Left ventricle myocardium inferior (tissue), 1 donor: ENCODE data around the gene NUCB1. TPM values are rescaled to one million over a fixed set of nuclear protein-coding genes. Genes with fewer than 3 reads are reported as not detected.
"Not testable (repeated sequence)": the region's sequence is repeated elsewhere in the genome, so short reads cannot be mapped to it uniquely, and the experiment has no call there.

ENCODE experiments used
- DNase-seq: peaks from one replicate; pipeline ENCODE4 v3.0.0-alpha.2; 2020
- H3K27ac ChIP-seq: fragments of 200-600 bp; replicated peaks from 2 replicates; pipeline ENCODE4 v1.8.0; 2021
- H3K27me3 ChIP-seq: fragments of 200-600 bp; 2 replicates; pipeline ENCODE4 v1.8.0; 2021; ENCODE audit warnings: low read depth
- H3K36me3 ChIP-seq: fragments of 200-600 bp; 2 replicates; pipeline ENCODE4 v1.8.0; 2021
- H3K4me1 ChIP-seq: fragments of 200-600 bp; 2 replicates; pipeline ENCODE4 v1.8.0; 2021
- H3K4me3 ChIP-seq: fragments of 200-600 bp; 2 replicates; pipeline ENCODE4 v1.8.0; 2021; ENCODE audit warnings: mild to moderate bottlenecking, moderate library complexity
- H3K9me3 ChIP-seq: fragments of 200-600 bp; replicated peaks from 2 replicates; pipeline ENCODE4 v1.8.0; 2021
- CTCF ChIP-seq: fragments of 200-600 bp; IDR thresholded peaks from 2 replicates; pipeline ENCODE4 v1.8.0; 2021; ENCODE audit warnings: antibody characterized with exemption, mild to moderate bottlenecking, borderline replicate concordance
- intact Hi-C: fragments of 100-400 bp; cut with micrococcal nuclease; formaldehyde crosslinking; loops from one replicate; pipeline ENCODE4 v1.11.0; 2022
- total RNA-seq: library from RNA; stranded (reverse); fragmentation: NEBNext Ultra II Directional; extraction: Animal tissue kit (Norgen Biotek cat#: 25700); gene quantifications from one replicate; pipeline ENCODE4 v1.2.1, GENCODE V29; 2021
- donor health status: DM: no; HTN: yes; CAD: no; lungs with severe emphysema.

NUCB1 gene
- total RNA-seq, 1 donor from 2014 or later = 221 TPM

- H3K4me1 ChIP-seq = peaks cover 46% of the 10 kb centered on the region
- H3K9me3 ChIP-seq = no peaks in the 10 kb centered on the region
- intact Hi-C loops = no loop called here
- peaks cover 8% of the 10 kb centered on the region for H3K36me3 ChIP-seq
- DNase-seq = no peak
- H3K27ac ChIP-seq = no peak overlapping the region
- no peak for TF ChIP-seq CTCF
- H3K4me3 ChIP-seq = no peak overlapping the region
- H3K27me3 ChIP-seq = no peaks in the 10 kb centered on the region
These were observed 2.9 kb upstream of the NUCB1 start for GRCh38 chr19:48897181-48897580.

DNA sequence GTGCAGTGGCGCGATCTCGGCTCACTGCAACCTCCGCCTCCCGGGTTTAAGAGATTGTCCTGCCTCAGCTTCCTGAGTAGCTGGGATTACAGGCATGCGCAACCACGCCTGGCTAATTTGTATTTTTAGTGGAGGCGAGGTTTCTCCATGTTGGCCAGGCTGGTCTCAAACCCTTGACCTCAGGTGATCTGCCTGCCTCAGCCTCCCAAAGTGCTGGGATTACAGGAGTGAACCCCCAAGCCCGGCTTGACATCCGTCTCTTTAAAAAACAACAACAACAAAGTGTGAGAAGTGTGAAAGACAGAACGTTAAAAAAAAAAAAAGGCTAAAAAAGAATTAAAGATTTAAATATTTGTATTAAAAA is 744 bp upstream of the NUCB1 start:
- H3K9me3 ChIP-seq, intact Hi-C loops, DNase-seq, H3K27me3 ChIP-seq: not testable (repeated sequence)
- Histone ChIP-seq H3K27ac (peak overlapping the region; percentile 95), H3K4me3 (peak overlapping the region; percentile 92), H3K36me3 (peaks cover 18% of the 10 kb centered on the region), H3K4me1 (peaks cover 55% of the 10 kb centered on the region)

DNA sequence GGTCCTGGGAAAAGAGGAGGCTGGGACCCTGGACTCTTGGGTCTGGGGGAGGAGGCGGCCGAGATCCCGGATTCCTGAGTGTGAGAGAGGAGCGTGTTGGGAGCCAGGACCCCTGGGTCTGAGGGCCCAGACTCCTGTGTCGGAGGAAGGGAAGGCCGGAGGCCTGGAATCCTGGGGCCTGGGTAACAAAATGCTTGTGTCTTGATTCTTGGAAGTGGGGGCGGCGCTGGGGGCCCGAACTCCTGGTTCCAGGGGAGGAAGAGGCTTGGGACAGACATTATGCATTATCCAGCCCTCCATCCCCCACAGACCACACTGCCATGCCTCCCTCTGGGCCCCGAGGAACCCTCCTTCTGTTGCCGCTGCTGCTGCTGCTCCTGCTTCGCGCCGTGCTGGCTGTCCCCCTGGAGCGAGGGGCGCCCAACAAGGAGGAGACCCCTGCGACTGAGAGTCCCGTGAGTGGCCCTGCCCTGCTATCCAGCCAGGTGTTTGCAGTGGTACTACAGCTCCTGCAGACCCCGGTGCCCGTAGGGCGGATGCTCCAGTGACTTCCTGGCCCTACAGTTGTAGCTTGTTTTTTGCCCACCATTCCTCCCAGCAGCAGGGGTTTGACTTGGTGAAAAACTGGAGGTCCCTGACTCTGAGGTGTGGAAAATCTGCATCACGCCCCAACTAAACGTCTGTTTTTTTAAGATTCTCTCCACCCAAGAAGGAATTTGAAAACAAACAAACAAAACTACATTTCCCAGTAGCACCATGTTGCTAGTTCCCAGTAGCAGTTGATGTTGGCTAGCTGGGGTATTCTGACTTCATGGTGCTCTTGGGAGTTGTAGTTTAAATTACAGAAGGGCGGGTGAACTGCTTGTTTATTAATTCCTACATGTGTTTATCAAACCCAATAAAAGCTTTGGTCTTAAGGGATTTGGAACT is 630 bp downstream of the NUCB1 start:
- H3K27ac ChIP-seq = peak overlapping the region; percentile 95
- peak overlapping the region; percentile 92 for H3K4me3 ChIP-seq
- no peak for DNase-seq
- H3K4me1 ChIP-seq = peaks cover 46% of the 10 kb centered on the region
- H3K27me3 ChIP-seq = no peaks in the 10 kb centered on the region
- intact Hi-C loops = loop anchor here (10.0 kb wide), 1 partner anchor 54 kb away; the partner anchor contains the start of gene BAX
- no peak for TF ChIP-seq CTCF
- H3K9me3 ChIP-seq = no peaks in the 10 kb centered on the region
- peaks cover 32% of the 10 kb centered on the region for H3K36me3 ChIP-seq

GRCh38 chr19:48902291-48902690 is 2.2 kb downstream of the NUCB1 start:
- H3K27me3 ChIP-seq, H3K9me3 ChIP-seq, H3K27ac ChIP-seq, DNase-seq: not testable (repeated sequence)
- H3K4me1 ChIP-seq = peaks cover 38% of the 10 kb centered on the region
- intact Hi-C loops = loop anchor here (10.0 kb wide), 1 partner anchor 53 kb away; the partner anchor contains the start of gene BAX
- peak overlapping the region; percentile 92 for H3K4me3 ChIP-seq
- peaks cover 47% of the 10 kb centered on the region for H3K36me3 ChIP-seq

DNA sequence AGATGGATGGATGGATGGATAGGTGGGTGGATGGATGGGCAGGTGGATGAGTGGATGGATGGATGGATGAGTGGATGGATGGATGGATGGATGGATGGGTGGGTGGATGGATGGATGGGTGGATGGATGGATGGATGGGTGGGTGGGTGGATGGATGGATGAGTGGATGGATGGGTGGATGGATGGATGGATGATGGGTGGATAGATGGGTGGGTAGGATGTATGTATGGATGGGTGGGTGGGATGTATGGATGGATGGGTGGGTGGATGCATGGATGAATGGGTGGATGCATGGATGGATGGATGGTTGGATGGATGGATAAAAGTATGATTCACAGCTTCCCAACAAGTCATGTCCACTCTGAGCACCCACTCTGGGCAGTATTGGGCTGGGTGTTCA is 3.7 kb downstream of the NUCB1 start:
- intact Hi-C loops = loop anchor here (10.0 kb wide), 1 partner anchor 51 kb away; the partner anchor contains the start of gene BAX

DNA sequence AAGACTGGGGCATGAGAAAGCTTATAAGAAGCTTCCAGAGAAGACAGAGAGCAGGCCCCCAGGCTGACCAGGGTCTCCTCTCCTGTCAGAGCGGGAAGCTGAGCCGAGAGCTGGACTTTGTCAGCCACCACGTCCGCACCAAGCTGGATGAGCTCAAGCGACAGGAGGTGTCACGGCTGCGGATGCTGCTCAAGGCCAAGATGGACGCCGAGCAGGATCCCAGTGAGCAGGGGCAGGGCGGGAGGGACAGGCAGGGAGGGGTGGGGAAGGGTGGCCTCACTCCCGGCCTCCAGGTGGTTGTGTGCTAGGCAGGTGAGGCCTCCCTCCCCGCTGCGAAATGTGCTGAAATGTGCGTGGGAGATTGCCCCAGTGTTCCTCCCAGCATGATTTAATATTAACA is 5.6 kb downstream of the NUCB1 start:
- H3K4me3 ChIP-seq = no peak overlapping the region
- H3K36me3 ChIP-seq = peaks cover 78% of the 10 kb centered on the region
- intact Hi-C loops = loop anchor here (10.0 kb wide), 1 partner anchor 49 kb away; the partner anchor contains the start of gene BAX
- TF ChIP-seq CTCF = no peak
- peaks cover 47% of the 10 kb centered on the region for H3K4me1 ChIP-seq
- no peak overlapping the region for H3K27ac ChIP-seq
- DNase-seq = no peak
- H3K9me3 ChIP-seq = no peaks in the 10 kb centered on the region
- H3K27me3 ChIP-seq = no peaks in the 10 kb centered on the region

More for the DNA sequence above, 3.7 kb downstream of the NUCB1 start:
- not testable (repeated sequence) for H3K4me3 ChIP-seq, H3K27ac ChIP-seq, DNase-seq, H3K27me3 ChIP-seq, H3K9me3 ChIP-seq
- Histone ChIP-seq H3K36me3 (peaks cover 59% of the 10 kb centered on the region), H3K4me1 (peaks cover 44% of the 10 kb centered on the region)

DNA sequence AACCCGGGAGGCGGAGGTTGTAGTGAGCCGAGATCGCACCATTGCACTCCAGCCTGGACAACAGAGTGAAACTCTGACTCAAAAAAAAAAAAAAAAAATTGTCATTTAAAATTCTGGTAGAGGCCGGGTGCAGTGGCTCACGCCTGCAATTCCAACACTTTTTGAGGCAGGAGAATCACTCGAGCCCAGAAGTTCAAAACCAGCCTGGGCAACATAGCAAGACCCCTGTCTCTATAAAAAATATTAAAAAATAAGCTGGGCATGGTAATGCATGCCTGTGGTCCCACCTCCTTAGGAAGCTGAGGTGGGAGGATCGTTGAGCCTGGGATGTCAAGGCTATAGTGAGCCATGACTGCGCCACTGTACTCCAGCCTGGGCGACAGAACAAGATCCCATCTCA is 6.2 kb downstream of the NUCB1 start:
- H3K4me1 ChIP-seq = peaks cover 40% of the 10 kb centered on the region
- H3K9me3 ChIP-seq = no peaks in the 10 kb centered on the region
- peaks cover 85% of the 10 kb centered on the region for H3K36me3 ChIP-seq
- intact Hi-C loops = loop anchor here (10.0 kb wide), 1 partner anchor 48 kb away; the partner anchor contains the start of gene BAX
- no peak for DNase-seq
- H3K27me3 ChIP-seq = no peaks in the 10 kb centered on the region
- TF ChIP-seq CTCF = no peak
- no peak overlapping the region for H3K27ac ChIP-seq
- no peak overlapping the region for H3K4me3 ChIP-seq
